Adrenal gland (tissue), 12 donors: ENCODE measurements around the gene TCERG1L. TPM values are rescaled to one million over a fixed set of nuclear protein-coding genes. Genes with fewer than 3 reads are reported as not detected.

ENCODE experiments used
- DNase-seq, 7 donors: peaks; one replicate each; pipeline ENCODE4 v3.0.0-alpha.2; 2019 to 2020
- H3K27ac ChIP-seq, 5 donors: fragments of 200-600 bp; sonication (generic) in 4 of 5; 1 replicate in 3 of 5; 2 replicates in 2 of 5; pipeline versions ENCODE4 v1.5.1 to v1.8.0; 2016 to 2020; ENCODE audit warnings: mild to moderate bottlenecking in 1 of 5
- H3K27me3 ChIP-seq: fragments of 200-600 bp; 2 replicates; pipeline ENCODE4 v1.8.0; 2021
- H3K36me3 ChIP-seq, 2 donors: fragments of 200-600 bp; replicated peaks in 1 of 2; 1 replicate in 1 of 2; 2 replicates in 1 of 2; pipeline versions ENCODE4 v1.5.1 to v1.8.0; 2018 to 2022
- H3K4me1 ChIP-seq, 2 donors: fragments of 200-600 bp; replicated peaks in 1 of 2; 1 replicate in 1 of 2; 2 replicates in 1 of 2; pipeline versions ENCODE4 v1.5.1 to v1.8.0; 2018 to 2021
- H3K4me3 ChIP-seq, 4 donors: fragments of 200-600 bp; sonication (generic) in 3 of 4; one replicate each; pipeline ENCODE4 v1.5.1; 2016 to 2018
- H3K9me3 ChIP-seq, 3 donors: fragments of 200-600 bp; sonication (generic) in 1 of 3; replicated peaks in 1 of 3; 1 replicate in 2 of 3; 2 replicates in 1 of 3; pipeline versions ENCODE4 v1.5.1 to v1.8.0; 2016 to 2021
- CTCF ChIP-seq, 6 experiments: fragments of 450-650 bp in 4 of 6; fragments of 200-600 bp in 2 of 6; sonication (generic) in 1 of 6; IDR thresholded peaks; 1 replicate in 5 of 6; 2 replicates in 1 of 6; pipeline versions ENCODE4 v1.5.1 to v1.8.0; 2016 to 2021; ENCODE audit warnings: antibody characterized with exemption in 6 of 6, mild to moderate bottlenecking in 2 of 6, moderate library complexity in 1 of 6
- POLR2A ChIP-seq, 2 donors: fragments of 450-650 bp; IDR thresholded peaks; one replicate each; pipeline ENCODE4 v1.6.1; 2017; ENCODE audit warnings: antibody characterized with exemption in 2 of 2, mild to moderate bottlenecking in 2 of 2, moderate library complexity in 1 of 2
- WGBS, 4 donors: extraction: QIAGEN DNeasy Blood & Tissue Kit in 2 of 4; methylation state at CpG; one replicate each; pipeline versions ENCODE4 v1.1.5 to v1.1.7; 2013 to 2017; 5-methylcytosine and 5-hydroxymethylcytosine counted together
- intact Hi-C, 2 donors: fragments of 100-400 bp; cut with DNase I; formaldehyde crosslinking; loops; one replicate each; pipeline versions ENCODE4 v1.14.1 to v1.15.0; 2022 to 2023
- polyA plus RNA-seq, 3 donors: library from polyadenylated mRNA; stranded (reverse); fragments of 200-250 nt in 2 of 3; fragments of 350-450 nt in 1 of 3; fragmentation: Illumina TruSeq in 1 of 3; extraction: RNeasy Lipid Tissue Mini Kit (QIAGEN cat#74804) in 1 of 3; gene quantifications; one replicate each; pipeline ENCODE4 v1.2.3, GENCODE V29; 2013 to 2014
- total RNA-seq, 9 donors: library from RNA; depleted of rRNA in 4 of 9; stranded (reverse); fragments of >200 nt in 4 of 9; fragments of 120-200 nt in 1 of 9; fragmentation: NEBNext Ultra II Directional in 1 of 9; extraction: Animal tissue kit (Norgen Biotek cat#: 25700) in 1 of 9; gene quantifications; one replicate each; pipeline versions ENCODE4 v1.1.0 to v1.2.4, GENCODE V29; 2013 to 2023
- donor health status: healthy with polysubstance abuse.
- donor health status: Bipolar disorder and iron deficiency.
- donor health status: DM: yes; HTN: yes; CAD: no.
- donor health status: DM: no; HTN: no; CAD: no.
- donor health status: DM: no; HTN: no; CAD: no.
- donor health status: DM: yes; HTN: yes; CAD: no.

The TCERG1L gene
- total and polyA plus RNA-seq, 12 donors, result 0.17 to 3.4 (median 0.97) TPM

DNA sequence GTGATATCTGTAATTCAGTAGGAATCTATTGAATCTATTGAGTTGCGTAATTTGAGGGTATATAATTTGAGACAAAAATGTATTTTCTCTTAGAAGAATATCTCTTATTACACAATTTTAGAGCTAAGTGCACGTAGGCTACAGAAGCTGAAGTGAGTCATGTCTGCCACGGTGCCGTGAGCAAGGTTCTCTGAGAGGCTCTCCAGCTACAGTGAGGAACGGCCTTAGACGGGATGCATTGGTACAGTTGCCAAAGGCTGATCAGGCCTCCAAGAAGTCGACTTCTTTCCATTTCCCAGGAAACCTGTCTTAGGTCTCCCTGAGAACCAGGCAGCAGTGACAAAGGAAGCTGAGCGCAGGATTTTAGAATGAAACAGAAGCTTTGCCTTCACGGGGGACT is 28.6 kb downstream of the TCERG1L start:
- TF ChIP-seq CTCF (IDR thresholded peaks at IDR 0.05), result no peak
- TF ChIP-seq POLR2A (IDR thresholded peaks at IDR 0.05), result no peak
- H3K27ac ChIP-seq, result no peak overlapping the region
- intact Hi-C loops, result no loop called here
- H3K4me3 ChIP-seq, result no peak overlapping the region
- DNase-seq, result no peak
- H3K27me3 ChIP-seq, result no peaks in the 10 kb centered on the region
- WGBS, 4 donors, result 73 to 83% (median 80%) methylated on average over 9 of the region's 9 CpGs
- H3K9me3 ChIP-seq, result no peaks in the 10 kb centered on the region
- no peaks in the 10 kb centered on the region for H3K4me1 ChIP-seq
- no peaks in the 10 kb centered on the region for H3K36me3 ChIP-seq

DNA sequence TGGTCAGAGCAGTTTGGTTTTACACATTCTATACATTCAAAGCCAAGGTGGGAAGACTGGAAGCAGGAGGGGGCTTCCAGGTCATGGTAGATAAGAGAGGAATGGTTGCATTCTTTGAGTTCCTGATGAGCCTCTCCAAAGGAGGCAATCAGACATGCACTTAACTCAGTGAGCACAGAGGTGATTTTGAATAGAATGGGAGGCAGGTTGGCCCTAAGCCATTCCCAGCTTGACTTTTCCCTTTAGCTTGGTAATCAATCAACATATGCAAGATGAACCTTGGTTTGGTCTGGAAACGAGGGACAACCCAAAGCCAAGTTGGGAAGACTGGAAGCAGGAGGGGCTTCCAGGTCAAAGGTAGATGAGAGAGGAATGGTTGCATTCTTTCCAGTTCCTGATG is 31.4 kb downstream of the TCERG1L start:
- no peak overlapping the region for H3K4me3 ChIP-seq
- no peak for DNase-seq
- 27 to 40% (median 35%) methylated on average over 1 of the region's 1 CpG for WGBS, 4 donors
- no peaks in the 10 kb centered on the region for H3K36me3 ChIP-seq
- no peak overlapping the region for H3K27ac ChIP-seq
- H3K4me1 ChIP-seq, result no peaks in the 10 kb centered on the region
- H3K27me3 ChIP-seq, result no peaks in the 10 kb centered on the region
- intact Hi-C loops, result no loop called here
- no peaks in the 10 kb centered on the region for H3K9me3 ChIP-seq
- TF ChIP-seq CTCF (IDR thresholded peaks at IDR 0.05) (no peak), POLR2A (IDR thresholded peaks at IDR 0.05) (no peak)

DNA sequence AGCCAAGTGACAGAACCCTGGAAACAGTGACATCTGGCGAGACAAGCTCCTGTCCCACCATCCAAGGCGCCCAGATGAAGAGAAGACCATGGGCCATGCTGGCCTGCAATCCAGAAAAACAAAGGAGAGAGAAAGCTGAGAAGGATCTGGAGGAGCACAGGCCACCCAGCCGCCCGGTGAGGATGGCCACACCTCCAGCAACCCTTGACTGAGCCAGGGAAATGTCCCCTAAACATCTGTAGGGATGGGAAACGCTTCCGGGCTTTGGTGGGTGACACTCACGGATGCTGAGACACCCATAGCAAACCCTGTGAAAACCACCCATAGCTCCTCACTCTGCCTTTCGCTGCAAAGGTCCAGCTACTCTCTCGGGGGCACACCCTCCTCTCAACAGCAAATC is 32.0 kb downstream of the TCERG1L start:
- no peak overlapping the region for H3K4me3 ChIP-seq
- H3K36me3 ChIP-seq, result no peaks in the 10 kb centered on the region
- TF ChIP-seq CTCF (IDR thresholded peaks at IDR 0.05) (no peak), POLR2A (IDR thresholded peaks at IDR 0.05) (no peak)
- no peaks in the 10 kb centered on the region for H3K9me3 ChIP-seq
- no peaks in the 10 kb centered on the region for H3K4me1 ChIP-seq
- no peak overlapping the region for H3K27ac ChIP-seq
- intact Hi-C loops, result no loop called here
- 83 to 95% (median 87%) methylated on average over 9 of the region's 9 CpGs for WGBS, 4 donors
- no peak for DNase-seq
- H3K27me3 ChIP-seq, result no peaks in the 10 kb centered on the region

DNA sequence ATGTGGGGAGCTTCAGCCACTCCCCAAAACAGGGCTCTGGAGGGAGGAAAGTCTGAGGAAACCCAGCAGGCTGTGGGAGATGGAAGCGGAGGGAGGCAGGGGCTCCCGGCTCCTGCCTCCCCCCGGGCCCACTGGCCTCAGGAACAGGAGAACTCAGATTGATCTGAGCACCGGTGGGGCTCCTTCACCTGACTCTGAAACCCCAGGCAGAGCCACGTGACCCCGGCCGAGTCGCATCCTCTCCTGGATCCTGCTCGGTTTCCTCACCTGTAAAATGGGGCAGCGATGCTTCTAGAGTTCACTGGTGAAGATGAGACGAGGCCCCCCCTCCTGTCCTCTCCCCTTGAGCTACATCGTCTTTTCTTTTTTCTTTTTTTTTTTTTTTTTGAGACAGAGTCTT is 33.6 kb downstream of the TCERG1L start:
- no peaks in the 10 kb centered on the region for H3K4me1 ChIP-seq
- H3K27me3 ChIP-seq, result no peaks in the 10 kb centered on the region
- H3K4me3 ChIP-seq, result no peak overlapping the region
- H3K36me3 ChIP-seq, result no peaks in the 10 kb centered on the region
- no peak for DNase-seq
- WGBS, 4 donors, result 85 to 93% (median 90%) methylated on average over 9 to 12 of the region's 12 CpGs
- TF ChIP-seq POLR2A (IDR thresholded peaks at IDR 0.05) (no peak), CTCF (IDR thresholded peaks at IDR 0.05) (no peak)
- H3K9me3 ChIP-seq, result no peaks in the 10 kb centered on the region
- H3K27ac ChIP-seq, result no peak overlapping the region
- intact Hi-C loops, result no loop called here
